ENCODE measurements around the gene GPNMB.
"Not testable (repeated sequence)": the region's sequence is repeated elsewhere in the genome, so short reads cannot be mapped to it uniquely, and the experiment has no call there.

The GPNMB gene

DNA sequence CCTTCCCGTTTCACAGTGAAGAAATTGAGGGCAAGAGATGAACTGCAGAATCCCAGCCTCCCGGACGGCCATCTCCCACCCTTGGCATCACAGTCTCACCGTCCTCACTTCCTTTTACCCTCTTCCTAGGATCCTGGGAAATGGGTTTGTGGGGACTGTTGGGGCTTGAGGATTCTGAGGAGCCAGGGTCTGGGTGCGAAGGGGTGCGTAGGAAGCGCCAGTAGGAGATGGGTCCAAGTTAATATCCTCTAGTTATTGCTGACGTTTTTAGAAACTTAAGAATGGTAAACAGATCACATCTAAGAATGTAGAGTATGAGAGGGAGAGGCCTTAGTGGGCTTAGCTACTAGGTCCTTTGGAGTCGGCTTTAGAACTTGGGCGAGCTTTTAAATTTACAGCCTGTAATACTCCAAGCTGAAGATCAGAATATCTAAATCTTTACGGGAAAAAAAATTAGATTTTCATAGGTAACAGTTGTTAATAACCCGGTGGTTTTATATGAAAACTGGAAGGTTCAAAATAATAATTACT is 53.3 kb downstream of the GPNMB start:
- DNase-seq (ENCODE audit: low read depth in 2 of 2): no peak

DNA sequence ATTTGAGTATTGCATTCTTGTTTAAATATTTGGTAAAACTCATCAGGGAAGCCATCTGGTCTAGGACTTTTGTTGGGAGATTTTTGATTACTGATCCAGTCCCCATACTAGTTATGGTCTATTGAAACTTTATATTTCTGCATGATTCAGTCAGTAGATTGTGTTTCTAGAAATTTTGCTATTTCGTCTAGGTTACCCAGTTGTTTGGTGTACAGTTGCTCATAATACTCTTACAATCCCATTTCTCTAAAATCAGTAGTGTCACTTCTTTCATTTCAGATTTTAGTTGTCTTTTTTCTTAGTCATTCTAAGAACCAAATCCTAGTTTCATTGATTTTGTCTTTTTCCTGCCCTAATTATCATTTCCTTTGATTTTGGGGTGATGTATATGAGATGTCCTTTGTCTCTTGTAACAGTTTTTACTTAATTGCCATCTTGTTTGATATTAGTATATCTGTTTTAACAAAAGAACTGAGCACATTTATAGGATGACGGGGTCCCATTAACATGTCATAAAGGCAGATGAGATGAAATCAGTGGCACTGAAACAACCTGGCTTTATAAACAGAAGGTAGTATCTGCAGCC is 60.5 kb downstream of the GPNMB start:
- DNase-seq (ENCODE audit: low read depth in 2 of 2): no peak

DNA sequence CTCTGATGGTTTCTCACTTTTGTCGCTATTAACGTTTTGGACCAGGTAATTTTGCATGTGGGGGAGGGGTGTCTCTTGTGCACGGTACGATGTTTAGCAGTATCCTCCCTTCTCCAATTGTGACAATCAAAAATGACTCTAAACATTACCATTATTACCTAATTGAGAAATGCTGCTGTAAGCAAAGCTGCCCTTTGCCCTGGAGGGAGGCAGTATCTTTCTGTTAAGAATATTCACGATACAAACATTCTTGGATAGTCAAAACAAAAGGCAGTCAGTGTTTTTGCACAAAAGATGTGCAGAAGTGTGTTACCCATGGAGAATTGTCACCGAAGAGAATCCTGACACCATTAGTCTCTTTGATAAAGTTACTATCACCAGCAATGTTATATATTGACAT is 62.2 kb downstream of the GPNMB start:
- DNase-seq (ENCODE audit: low read depth in 2 of 2): no peak

DNA sequence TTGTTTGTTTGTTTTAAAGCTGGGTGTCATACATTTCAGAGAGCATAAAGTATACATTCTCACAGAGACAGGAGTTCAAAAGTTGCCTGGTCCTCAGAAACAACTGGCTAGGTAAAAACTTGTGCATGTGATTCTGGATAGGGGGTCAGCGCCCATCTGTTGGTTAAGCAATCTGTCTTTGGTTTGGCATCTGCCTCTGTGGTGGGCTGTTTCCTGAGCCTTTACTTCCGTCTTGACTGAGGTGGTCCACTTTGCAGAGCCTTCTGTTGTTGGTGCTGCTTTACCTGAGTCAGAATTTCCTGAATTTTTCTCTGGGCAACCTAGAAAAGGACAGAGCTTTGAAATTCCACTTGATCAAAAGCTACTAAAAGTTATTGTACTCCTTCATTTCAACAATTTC is 65.6 kb downstream of the GPNMB start:
- DNase-seq (ENCODE audit: low read depth in 2 of 2): not testable (repeated sequence)

DNA sequence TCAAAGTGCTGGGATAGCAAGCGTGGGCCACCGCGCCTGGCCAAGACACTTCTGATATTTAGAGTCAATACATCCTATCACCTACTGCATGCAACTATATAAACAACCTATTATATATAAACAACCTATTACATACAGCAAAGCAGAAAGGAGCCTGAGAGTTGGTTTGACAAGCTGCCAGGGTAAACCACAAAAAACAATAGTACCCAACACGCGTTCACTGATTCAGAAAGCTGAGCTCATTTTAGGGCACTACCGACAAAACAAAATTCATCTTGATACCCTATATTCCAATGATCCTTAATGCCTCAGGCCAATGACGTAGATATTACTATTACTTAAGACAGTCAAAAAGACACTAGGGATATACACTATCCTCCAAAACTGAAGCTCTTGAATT is 68.8 kb downstream of the GPNMB start:
- DNase-seq (ENCODE audit: low read depth in 2 of 2): no peak
